Tibial artery (tissue), 4 donors: Measurements from ENCODE around the gene ARAP1.

Source experiments
- DNase-seq, 2 donors: peaks; one replicate each; pipeline ENCODE4 v3.0.0-alpha.2; 2019
- H3K27ac ChIP-seq, 2 donors: fragments of 200-600 bp; sonication (generic) in 1 of 2; 1 replicate in 1 of 2; 2 replicates in 1 of 2; pipeline ENCODE4 v1.5.1; 2018 to 2019; ENCODE audit warnings: mild to moderate bottlenecking in 1 of 2
- H3K27me3 ChIP-seq, 2 donors: fragments of 200-600 bp; sonication (generic) in 1 of 2; one replicate each; pipeline versions ENCODE4 v1.5.1 to v1.6.0; 2016 to 2019
- H3K36me3 ChIP-seq, 3 donors: fragments of 200-600 bp; sonication (generic) in 2 of 3; one replicate each; pipeline ENCODE4 v1.5.1; 2016 to 2019; ENCODE audit warnings: mild to moderate bottlenecking in 2 of 3
- H3K4me1 ChIP-seq, 4 donors: fragments of 200-600 bp; sonication (generic) in 2 of 4; 1 replicate in 3 of 4; 2 replicates in 1 of 4; pipeline ENCODE4 v1.5.1; 2016 to 2019
- H3K4me3 ChIP-seq, 2 donors: fragments of 200-600 bp; sonication (generic) in 1 of 2; 1 replicate in 1 of 2; 2 replicates in 1 of 2; pipeline ENCODE4 v1.5.1; 2018 to 2019; ENCODE audit warnings: mild to moderate bottlenecking in 2 of 2
- H3K9me3 ChIP-seq, 3 donors: fragments of 200-600 bp; sonication (generic) in 1 of 3; one replicate each; pipeline ENCODE4 v1.5.1; 2016 to 2019
- CTCF ChIP-seq, 2 experiments: fragments of 200-600 bp in 1 of 2; fragments of 450-650 bp in 1 of 2; IDR thresholded peaks; one replicate each; pipeline ENCODE4 v1.5.1; 2017 to 2019; ENCODE audit warnings: antibody characterized with exemption in 2 of 2, mild to moderate bottlenecking in 1 of 2, moderate library complexity in 1 of 2
- intact Hi-C: fragments of 100-400 bp; cut with DNase I; formaldehyde crosslinking; loops from one replicate; pipeline ENCODE4 v1.15.0; 2023; ENCODE audit warnings: low total_unique reads

The ARAP1 gene

GRCh38 chr11:72745511-72745910 lies 6.7 kb downstream of the ARAP1 start:
- Histone ChIP-seq H3K36me3 (no peaks in the 10 kb centered on the region), H3K4me3 (no peak overlapping the region), H3K4me1 (peaks cover 0 to 8% (median 0%) of the 10 kb centered on the region in 4 donors), H3K27me3 (no peaks in the 10 kb centered on the region), H3K9me3 (no peaks in the 10 kb centered on the region), H3K27ac (no peak overlapping the region)
- intact Hi-C loops, result no loop called here
- TF ChIP-seq CTCF (IDR thresholded peaks at IDR 0.05), result no peak
- DNase-seq, result no peak

GRCh38 chr11:72744474-72744873 lies 7.7 kb downstream of the ARAP1 start:
- intact Hi-C loops, result no loop called here
- H3K9me3 ChIP-seq, result no peaks in the 10 kb centered on the region
- H3K4me3 ChIP-seq, result no peak overlapping the region
- H3K27me3 ChIP-seq, result no peaks in the 10 kb centered on the region
- H3K27ac ChIP-seq, result no peak overlapping the region
- DNase-seq, result no peak
- H3K36me3 ChIP-seq, result no peaks in the 10 kb centered on the region
- TF ChIP-seq CTCF (IDR thresholded peaks at IDR 0.05), result no peak
- peaks cover 0 to 8% (median 0%) of the 10 kb centered on the region in 4 donors for H3K4me1 ChIP-seq

GRCh38 chr11:72743321-72744221 lies 8.6 kb downstream of the ARAP1 start:
- TF ChIP-seq CTCF (IDR thresholded peaks at IDR 0.05), result no peak
- no peak overlapping the region for H3K27ac ChIP-seq
- H3K4me1 ChIP-seq, result peaks cover 0 to 8% (median 0%) of the 10 kb centered on the region in 4 donors
- DNase-seq, result no peak
- intact Hi-C loops, result no loop called here
- no peaks in the 10 kb centered on the region for H3K36me3 ChIP-seq
- no peak overlapping the region for H3K4me3 ChIP-seq
- H3K27me3 ChIP-seq, result no peaks in the 10 kb centered on the region
- H3K9me3 ChIP-seq, result no peaks in the 10 kb centered on the region

GRCh38 chr11:72742513-72743320 lies 9.5 kb downstream of the ARAP1 start:
- Histone ChIP-seq H3K9me3 (no peaks in the 10 kb centered on the region), H3K4me3 (no peak overlapping the region), H3K27ac (no peak overlapping the region), H3K4me1 (peaks cover 0 to 8% (median 0%) of the 10 kb centered on the region in 4 donors), H3K36me3 (no peaks in the 10 kb centered on the region), H3K27me3 (no peaks in the 10 kb centered on the region)
- no peak for DNase-seq
- intact Hi-C loops, result no loop called here
- no peak for TF ChIP-seq CTCF (IDR thresholded peaks at IDR 0.05)

GRCh38 chr11:72741849-72742512 lies 10.2 kb downstream of the ARAP1 start:
- Histone ChIP-seq H3K4me3 (no peak overlapping the region), H3K27ac (no peak overlapping the region), H3K4me1 (peaks cover 0 to 8% (median 0%) of the 10 kb centered on the region in 4 donors), H3K36me3 (no peaks in the 10 kb centered on the region), H3K27me3 (no peaks in the 10 kb centered on the region), H3K9me3 (no peaks in the 10 kb centered on the region)
- DNase-seq, result no peak
- no peak for TF ChIP-seq CTCF (IDR thresholded peaks at IDR 0.05)
- intact Hi-C loops, result no loop called here
